Stimulated activated naive CD8-positive, alpha-beta T cell treated with anti-CD3 and anti-CD28 coated beads, Interleukin-15, Interleukin-2, amounts not matched to agents 100 ng/mL and 50 ng/mL, for 24 hours (primary cell): ENCODE results near the gene SNX33.
"Not testable (repeated sequence)": the region's sequence is repeated elsewhere in the genome, so short reads cannot be mapped to it uniquely, and the experiment has no call there.

Source experiments
- H3K27ac Mint-ChIP-seq: one replicate; pipeline ENCODE4 v1.8.0; 2021; ENCODE audit warnings: mild to moderate bottlenecking, mixed read lengths
- H3K27me3 Mint-ChIP-seq: one replicate; pipeline ENCODE4 v1.8.0; 2021; ENCODE audit warnings: mixed read lengths
- H3K36me3 Mint-ChIP-seq: one replicate; pipeline ENCODE4 v1.8.0; 2021; ENCODE audit warnings: low read depth, mixed read lengths
- H3K4me1 Mint-ChIP-seq: one replicate; pipeline ENCODE4 v1.8.0; 2021; ENCODE audit warnings: low read depth, mixed read lengths
- H3K4me3 Mint-ChIP-seq: one replicate; pipeline ENCODE4 v1.8.0; 2021; ENCODE audit warnings: mild to moderate bottlenecking, mixed read lengths
- H3K9me3 Mint-ChIP-seq: one replicate; pipeline ENCODE4 v1.8.0; 2021; ENCODE audit warnings: mixed read lengths

Gene SNX33

DNA sequence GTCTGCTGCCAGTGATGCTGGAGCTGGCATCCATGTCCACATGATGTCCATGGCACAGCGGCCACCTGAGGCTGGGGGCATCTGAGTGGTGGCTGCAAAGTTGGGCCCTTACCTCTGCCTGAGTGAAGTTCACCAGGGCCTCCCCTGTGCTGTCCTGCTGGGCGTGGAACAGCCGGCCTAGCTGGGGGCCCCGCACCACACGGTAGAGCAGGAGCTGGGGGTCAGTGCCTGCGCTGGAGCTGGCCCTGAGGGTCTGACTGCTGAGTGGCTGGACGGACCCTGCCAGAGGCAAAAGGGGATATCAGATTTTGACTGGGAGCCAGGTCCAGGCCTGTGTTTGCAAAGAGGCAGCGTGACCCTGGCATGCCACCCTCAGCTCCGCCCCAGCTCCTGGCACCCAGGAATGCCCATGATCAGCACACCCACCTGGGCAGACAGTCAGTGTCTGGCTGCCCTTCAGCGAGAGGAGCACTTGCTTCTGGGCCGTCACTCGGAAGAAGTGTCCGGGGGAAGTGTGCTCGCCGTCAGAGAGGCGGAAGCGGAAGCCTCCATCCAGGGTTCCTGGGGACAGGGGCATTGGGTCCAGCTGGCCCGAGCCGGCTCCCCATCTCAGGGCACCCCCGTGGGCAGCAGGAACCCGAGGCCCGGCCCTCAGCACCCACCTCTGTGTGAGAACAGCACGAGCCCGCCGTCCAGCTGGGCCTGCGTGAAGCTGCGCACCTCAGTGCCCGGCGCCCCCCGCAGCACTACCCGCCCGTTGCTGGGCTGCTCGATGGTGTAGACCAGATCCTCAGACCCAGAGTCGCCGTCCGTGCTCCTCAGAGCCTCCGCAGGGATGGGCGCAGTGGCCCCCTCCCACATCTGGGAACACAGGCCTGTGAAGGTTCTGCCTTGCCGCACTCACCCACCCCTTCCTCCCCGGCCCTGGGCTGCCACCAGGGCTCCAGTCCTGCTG, 34.7 kb downstream of the SNX33 start:
- no peaks in the 10 kb centered on the region for H3K9me3 Mint-ChIP-seq
- no peak overlapping the region for H3K4me3 Mint-ChIP-seq
- H3K4me1 Mint-ChIP-seq = peaks cover 3% of the 10 kb centered on the region
- H3K36me3 Mint-ChIP-seq = no peaks in the 10 kb centered on the region
- H3K27me3 Mint-ChIP-seq = no peaks in the 10 kb centered on the region
- no peak overlapping the region for H3K27ac Mint-ChIP-seq

DNA sequence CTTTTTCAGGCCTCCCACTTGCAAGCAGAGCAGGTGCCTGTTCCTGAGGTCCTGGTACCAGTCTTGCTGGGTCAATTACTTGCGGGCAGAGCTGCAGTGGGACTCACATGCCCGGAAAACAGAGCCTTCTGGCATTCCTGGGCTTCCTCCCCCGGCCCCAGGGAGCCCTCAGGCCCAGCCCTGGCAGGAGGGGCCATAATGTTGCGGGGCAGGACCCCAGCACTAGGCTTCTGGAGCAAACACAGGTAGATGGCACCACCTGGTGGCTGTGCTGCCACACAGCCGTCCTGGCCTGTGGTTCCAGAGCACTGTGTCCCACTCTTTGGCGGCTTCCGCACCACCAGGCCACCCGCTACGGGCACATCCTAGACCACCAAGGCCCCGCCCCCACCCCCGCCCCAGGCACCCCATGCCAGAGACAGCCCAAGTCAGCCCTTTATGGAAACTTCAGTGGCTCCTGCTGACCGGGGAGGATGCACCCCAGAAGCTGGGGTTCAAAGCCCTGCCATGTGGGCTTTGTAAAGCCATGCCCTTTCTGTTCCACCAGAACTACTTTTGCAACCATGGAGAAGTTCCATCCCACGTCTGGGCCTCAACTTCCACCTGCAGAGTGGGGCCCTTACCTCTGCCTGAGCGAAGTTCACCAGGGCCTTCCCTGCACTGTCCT, 36.1 kb downstream of the SNX33 start:
- not testable (repeated sequence) for H3K4me1 Mint-ChIP-seq, H3K27ac Mint-ChIP-seq, H3K9me3 Mint-ChIP-seq, H3K27me3 Mint-ChIP-seq, H3K4me3 Mint-ChIP-seq, H3K36me3 Mint-ChIP-seq

DNA sequence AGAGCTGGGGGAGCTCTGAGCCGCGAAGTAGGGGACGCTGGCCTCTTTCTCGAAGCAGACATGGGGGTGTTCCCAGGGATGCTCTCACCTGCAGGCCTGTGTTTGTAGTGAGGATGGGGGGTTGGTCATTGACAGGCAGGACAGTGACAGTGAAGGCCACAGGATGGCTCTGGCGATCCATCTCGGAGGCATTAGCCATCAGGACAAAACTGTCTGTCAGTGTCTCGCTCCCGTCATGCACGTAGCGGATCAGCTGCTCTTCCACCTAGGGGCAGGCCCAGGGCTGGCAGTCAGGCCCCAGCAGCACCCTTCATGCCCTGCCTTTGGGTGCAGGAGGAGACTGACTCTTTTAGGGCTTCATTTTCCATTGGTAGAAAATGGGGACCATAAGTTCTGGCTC, 36.9 kb downstream of the SNX33 start:
- Mint-ChIP-seq H3K27me3 (no peaks in the 10 kb centered on the region), H3K4me1 (peaks cover 3% of the 10 kb centered on the region), H3K36me3 (no peaks in the 10 kb centered on the region), H3K9me3 (no peaks in the 10 kb centered on the region), H3K27ac (no peak overlapping the region), H3K4me3 (no peak overlapping the region)

DNA sequence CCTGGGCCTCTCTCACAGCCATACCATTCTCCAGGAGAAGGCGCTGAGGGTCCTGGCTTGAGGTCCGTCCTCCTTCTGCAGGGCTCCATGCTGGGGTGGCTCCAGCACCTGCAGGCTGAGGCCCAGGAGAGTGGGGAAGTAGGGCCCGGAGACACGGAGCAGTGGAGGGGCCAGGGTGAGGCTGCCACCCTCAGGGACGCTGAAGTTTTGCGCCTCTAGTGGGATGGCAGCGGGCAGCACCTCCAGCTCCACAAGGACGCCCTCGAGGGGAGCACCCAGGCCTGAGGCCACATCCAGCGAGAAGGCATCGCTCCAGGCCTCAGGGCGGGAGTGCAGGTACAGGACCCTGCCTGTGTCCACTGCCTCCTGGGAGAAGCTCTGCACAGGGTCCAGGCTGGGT, 37.5 kb downstream of the SNX33 start:
- H3K27ac Mint-ChIP-seq = no peak overlapping the region
- no peaks in the 10 kb centered on the region for H3K27me3 Mint-ChIP-seq
- no peaks in the 10 kb centered on the region for H3K9me3 Mint-ChIP-seq
- H3K4me3 Mint-ChIP-seq = no peak overlapping the region
- H3K4me1 Mint-ChIP-seq = peaks cover 3% of the 10 kb centered on the region
- H3K36me3 Mint-ChIP-seq = no peaks in the 10 kb centered on the region

DNA sequence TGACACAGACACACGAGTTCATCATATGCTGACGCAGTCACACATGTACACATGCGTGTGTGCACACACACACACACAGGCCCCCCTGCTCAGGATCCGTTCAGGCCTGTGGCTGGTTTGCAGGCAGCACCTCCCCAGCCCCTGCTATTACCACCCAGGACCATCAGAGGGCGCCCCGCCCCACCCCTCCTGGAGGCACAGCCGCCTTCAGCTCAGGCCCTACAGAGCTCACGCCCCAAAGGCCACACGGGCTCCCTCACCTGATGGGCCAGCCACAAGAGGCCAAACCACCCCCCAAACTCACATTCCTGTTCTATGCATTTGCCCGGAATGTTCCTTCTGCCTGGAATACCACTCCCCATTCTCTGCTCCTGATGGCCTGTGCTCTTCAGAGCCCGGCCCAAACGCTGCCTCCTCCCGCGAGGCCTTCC, 38.5 kb downstream of the SNX33 start:
- not testable (repeated sequence) for H3K27me3 Mint-ChIP-seq, H3K36me3 Mint-ChIP-seq, H3K4me1 Mint-ChIP-seq, H3K9me3 Mint-ChIP-seq, H3K27ac Mint-ChIP-seq, H3K4me3 Mint-ChIP-seq

DNA sequence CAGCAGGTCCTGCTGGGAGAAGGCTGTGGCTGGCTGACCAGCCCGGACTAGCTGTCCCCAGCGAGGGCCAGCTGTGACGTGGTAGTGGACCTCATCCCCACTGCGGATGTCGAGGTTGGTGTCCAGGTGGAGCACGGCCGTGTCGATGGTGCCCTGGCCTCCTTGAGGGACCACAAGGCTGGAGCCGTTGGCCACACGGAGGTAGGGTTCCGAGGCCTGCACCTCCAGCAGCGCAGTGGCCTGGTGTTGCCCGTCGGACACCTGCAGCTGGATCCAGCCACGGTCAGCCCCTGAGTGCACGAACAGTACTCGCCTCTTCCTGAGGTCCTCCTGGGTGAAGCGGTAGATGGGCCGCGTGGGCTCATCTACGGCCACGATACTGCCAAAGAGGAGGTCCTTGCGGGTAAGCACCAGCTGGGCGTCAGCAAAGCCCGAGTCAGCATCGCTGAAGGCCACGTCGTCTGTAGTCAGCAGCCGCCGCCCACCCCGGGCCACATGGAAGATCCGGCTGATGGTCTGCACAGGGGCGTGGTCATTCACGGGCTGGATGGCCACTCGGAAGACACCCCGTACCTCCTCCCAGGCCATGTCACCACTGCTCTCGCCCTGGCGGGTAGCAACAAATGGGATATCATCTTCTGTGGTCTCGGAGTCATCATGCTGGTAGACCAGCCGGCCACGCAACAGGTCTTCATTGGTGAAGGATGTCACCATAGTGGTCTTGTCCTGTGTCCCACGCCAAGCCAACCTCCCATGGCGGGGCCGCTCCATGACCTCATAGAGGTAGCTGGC, 40.0 kb downstream of the SNX33 start:
- peaks cover 5% of the 10 kb centered on the region for H3K27me3 Mint-ChIP-seq
- no peak overlapping the region for H3K27ac Mint-ChIP-seq
- no peaks in the 10 kb centered on the region for H3K9me3 Mint-ChIP-seq

DNA sequence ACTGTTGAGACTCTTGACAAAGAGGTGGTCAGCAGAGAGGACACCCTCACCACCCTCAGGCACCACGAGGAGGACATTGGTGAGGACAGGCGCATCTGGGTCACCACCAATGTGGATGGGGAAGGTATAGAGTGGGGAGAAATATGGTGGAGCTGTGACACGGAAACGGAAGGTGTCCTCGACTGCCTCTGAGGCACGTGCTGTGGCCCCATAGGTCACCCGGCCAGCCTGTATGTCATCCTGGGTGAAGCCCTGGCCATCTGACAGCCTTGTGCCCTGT, 40.5 kb downstream of the SNX33 start:
- Mint-ChIP-seq H3K36me3 (no peaks in the 10 kb centered on the region), H3K4me3 (no peak overlapping the region), H3K27ac (no peak overlapping the region), H3K27me3 (peaks cover 5% of the 10 kb centered on the region), H3K9me3 (no peaks in the 10 kb centered on the region), H3K4me1 (peaks cover 9% of the 10 kb centered on the region)

More for the DNA sequence above, 40.0 kb downstream of the SNX33 start:
- peaks cover 9% of the 10 kb centered on the region for H3K4me1 Mint-ChIP-seq
- no peaks in the 10 kb centered on the region for H3K36me3 Mint-ChIP-seq
- H3K4me3 Mint-ChIP-seq = no peak overlapping the region

DNA sequence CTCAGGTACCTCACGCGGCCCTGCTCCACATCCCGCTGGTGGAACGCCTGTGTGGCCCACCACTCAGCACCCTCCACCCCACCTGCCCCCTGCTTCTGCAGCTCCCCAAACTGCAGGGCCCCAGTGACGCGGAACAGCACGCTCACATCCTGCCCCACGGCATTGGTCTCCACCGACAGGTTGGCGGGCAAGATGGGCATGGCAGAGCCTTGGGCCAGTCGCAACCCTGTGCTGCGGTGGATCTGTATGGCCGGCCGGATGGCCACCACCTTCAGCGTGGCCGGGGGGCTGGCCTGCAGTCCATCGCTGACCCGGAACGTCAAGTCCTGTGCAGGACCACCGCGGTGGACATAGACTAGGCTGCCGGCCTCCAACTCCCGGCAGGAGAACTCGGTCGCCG, 41.1 kb downstream of the SNX33 start:
- H3K4me3 Mint-ChIP-seq = no peak overlapping the region
- no peaks in the 10 kb centered on the region for H3K36me3 Mint-ChIP-seq
- no peak overlapping the region for H3K27ac Mint-ChIP-seq
- no peaks in the 10 kb centered on the region for H3K9me3 Mint-ChIP-seq
- H3K4me1 Mint-ChIP-seq = peaks cover 9% of the 10 kb centered on the region
- peaks cover 5% of the 10 kb centered on the region for H3K27me3 Mint-ChIP-seq

DNA sequence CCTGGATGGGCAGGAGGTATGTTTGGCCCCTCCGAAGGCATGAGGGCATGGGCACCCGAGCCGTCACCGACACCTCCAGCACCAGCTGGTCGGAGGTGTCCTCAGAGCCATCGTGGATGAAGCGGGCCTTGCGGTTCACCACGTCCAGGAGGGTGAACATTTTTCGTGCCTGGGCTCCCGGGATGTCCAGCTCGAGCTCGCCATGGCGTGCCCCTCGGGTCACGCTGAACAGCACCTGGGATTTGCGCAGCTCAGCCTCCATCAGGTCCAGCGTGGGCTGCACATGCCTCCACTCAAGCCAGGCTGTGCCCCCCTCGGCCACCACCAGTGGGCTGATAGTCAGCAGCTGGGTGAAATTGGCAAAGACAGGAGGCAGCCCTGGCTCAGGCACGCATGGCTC, 41.7 kb downstream of the SNX33 start:
- H3K4me1 Mint-ChIP-seq, H3K9me3 Mint-ChIP-seq, H3K27ac Mint-ChIP-seq, H3K27me3 Mint-ChIP-seq, H3K4me3 Mint-ChIP-seq, H3K36me3 Mint-ChIP-seq: not testable (repeated sequence)

DNA sequence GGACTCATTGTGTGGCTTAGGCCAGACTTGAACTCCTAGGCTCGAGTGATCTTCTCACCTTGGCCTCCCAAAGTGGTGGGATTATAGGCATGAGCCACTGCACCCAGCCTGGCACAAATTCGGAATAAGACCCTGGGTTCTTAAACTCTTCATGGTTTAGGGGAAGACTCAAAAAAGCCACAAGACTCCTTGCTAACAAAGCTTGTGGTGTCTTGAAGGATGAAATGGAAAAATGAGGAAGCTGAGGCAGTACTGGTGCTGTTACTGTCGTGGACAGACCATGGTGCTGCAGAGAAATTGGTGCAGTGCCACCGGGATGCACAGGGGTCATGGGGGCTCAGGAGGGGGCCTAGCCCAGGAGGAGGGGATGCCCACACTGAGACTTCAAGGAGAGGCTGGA, 44.6 kb downstream of the SNX33 start:
- H3K27ac Mint-ChIP-seq, H3K27me3 Mint-ChIP-seq, H3K9me3 Mint-ChIP-seq, H3K4me3 Mint-ChIP-seq, H3K36me3 Mint-ChIP-seq: not testable (repeated sequence)
- peaks cover 30% of the 10 kb centered on the region for H3K4me1 Mint-ChIP-seq

DNA sequence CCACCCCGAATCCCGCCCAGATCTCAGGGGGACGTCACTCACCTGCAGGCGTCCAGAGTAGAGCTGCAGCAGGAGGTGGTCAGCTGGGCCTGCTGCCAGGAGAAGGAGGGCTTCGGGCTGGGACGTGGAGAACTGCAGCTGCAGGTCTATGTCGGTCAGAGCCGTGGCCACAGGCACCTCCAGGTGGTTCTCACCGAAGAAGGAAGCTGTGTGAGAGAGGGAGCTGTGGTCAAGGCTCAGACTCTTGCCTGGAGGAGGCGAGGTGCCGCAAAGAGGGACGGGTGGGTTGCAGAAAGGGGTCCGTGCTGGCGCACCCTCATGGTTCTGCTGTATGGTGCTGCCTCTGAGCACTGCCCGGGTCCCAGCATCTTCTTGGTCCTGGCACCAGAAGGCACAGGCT, 45.3 kb downstream of the SNX33 start:
- H3K27ac Mint-ChIP-seq, H3K9me3 Mint-ChIP-seq, H3K27me3 Mint-ChIP-seq, H3K36me3 Mint-ChIP-seq, H3K4me3 Mint-ChIP-seq: not testable (repeated sequence)
- peaks cover 30% of the 10 kb centered on the region for H3K4me1 Mint-ChIP-seq

DNA sequence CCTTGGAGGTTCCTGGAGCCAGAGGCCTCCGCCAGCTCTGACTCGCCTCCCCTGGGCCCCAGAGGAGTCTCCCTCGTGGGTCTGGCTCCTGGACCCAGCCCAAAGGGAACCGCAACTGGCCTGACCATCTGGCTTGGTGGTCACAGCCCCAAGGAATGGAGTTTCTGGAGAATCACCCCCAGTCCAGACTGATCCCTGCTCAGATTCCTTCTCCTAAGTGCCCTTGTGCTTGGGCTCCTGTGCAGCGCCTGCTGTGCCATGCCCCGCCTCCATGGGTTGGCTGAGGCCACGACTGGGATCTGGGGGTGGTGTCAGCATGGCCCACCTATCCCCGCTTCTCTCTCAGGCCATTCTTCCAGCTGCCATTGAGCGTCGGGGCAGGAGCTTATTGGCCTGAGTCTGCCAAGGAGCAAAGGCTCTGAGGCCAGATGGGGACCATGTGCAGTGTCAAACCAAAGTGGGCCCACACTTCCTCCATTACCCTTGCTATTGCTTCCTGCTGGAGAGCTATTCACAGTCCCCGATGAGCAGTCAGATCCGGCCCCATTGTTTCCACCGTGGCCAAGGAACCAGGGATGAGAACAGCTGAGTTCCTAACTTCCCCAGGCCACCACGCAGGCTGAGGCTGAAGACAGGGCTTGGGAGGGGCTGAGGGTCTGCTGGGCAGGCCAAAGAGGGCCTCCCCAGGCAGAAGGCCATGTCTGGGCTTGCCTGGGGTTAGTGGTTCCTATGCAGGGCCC, 46.0 kb downstream of the SNX33 start:
- Mint-ChIP-seq H3K4me3 (no peak overlapping the region), H3K27me3 (peaks cover 5% of the 10 kb centered on the region), H3K4me1 (peaks cover 30% of the 10 kb centered on the region), H3K9me3 (no peaks in the 10 kb centered on the region), H3K27ac (no peak overlapping the region), H3K36me3 (no peaks in the 10 kb centered on the region)

DNA sequence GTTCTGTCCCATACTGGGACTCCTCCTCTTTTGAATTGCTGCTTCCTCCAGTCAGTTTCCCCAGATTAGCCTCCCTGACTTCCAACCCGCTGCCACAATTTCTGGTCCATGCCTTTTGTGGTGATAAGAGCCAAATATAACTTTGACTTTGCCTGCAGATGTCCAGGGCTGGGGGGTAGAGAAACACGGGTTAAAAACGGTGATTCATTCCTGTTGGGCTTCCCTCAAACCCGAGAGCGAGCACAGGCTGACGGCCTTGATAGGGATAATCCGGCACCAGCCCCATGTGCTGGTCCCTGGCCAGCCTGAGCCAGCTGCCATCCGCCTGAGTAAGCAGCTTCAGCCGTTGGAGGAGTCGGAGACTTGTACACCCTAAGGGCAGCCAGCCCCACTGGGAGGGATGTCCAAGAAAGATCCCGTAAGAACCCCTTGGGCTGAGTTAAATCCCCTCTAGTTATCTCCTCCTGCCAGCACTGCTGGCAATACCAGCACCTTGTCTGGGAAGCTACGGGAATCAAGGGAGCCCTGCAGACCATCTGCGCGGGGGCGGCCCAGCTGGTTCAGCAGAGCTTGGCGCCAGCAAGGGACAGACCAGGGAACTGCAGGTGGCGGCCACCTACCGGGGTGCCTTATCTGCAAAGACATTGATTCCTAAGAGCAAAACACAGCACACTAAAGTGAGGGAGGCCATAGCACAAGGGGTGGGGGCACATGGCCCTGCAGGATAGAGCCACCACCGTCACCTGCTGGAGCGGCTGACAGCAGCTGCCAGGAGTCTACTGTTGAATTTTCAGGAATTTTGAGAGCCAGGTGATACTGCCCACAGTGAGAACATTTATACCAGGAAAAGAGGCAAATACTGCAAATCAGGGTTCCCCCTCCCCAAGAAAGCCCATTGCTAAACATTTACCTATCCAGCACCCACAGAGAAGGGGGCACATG, 46.8 kb downstream of the SNX33 start:
- Mint-ChIP-seq H3K36me3 (no peaks in the 10 kb centered on the region), H3K9me3 (no peaks in the 10 kb centered on the region), H3K27ac (no peak overlapping the region), H3K4me3 (no peak overlapping the region), H3K27me3 (peaks cover 5% of the 10 kb centered on the region), H3K4me1 (peaks cover 37% of the 10 kb centered on the region)

DNA sequence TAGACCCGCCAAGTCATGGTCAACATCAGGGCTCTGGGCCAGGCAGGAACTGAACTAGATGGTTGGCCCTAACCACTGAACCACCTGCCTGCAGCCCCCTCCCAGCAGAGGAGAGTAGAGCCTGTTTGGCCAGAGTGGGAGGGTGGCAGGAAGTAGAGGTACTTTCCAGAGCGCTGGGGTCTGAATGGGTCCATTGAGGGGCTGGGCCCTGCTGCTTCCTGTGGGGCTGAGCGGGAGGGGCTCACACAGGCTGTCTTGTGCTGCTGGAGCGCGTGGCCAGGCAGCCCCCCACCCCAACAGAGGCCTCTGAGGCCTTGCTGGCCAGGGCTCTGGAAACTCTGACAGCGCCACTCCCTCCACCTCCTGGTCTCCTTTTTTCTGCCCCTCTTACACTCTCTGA, 47.5 kb downstream of the SNX33 start:
- Mint-ChIP-seq H3K27ac (no peak overlapping the region), H3K9me3 (no peaks in the 10 kb centered on the region), H3K4me3 (no peak overlapping the region), H3K27me3 (peaks cover 5% of the 10 kb centered on the region), H3K4me1 (peaks cover 41% of the 10 kb centered on the region), H3K36me3 (no peaks in the 10 kb centered on the region)
